ENCODE data around the gene FOXP2. TPM values are rescaled to one million over a fixed set of nuclear protein-coding genes. Genes with fewer than 3 reads are reported as not detected.

The FOXP2 gene
- total and polyA plus RNA-seq, 2 donors (not counting 3 experiments of a cell fraction or from before 2014, with no cell fraction given): 0.37 to 2.7 TPM

DNA sequence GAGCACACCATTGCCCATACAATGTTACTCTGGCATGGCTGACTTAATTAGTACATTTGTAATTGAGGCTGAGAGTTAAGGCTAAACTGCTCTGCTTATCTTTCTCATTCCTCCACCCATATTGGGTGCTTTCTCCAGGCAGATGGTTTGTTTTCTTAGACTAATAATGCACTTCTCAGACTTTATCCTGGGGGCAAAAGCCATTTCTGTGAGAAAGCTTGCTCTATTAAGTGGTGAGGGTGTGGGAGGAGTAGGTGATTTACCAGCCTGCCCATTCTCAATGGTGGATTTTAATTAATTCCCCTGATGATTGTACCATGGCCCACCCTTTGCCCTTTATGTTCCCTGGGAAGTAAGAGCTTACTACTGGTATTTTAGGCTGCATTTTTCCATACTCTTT lies 174.8 kb downstream of the FOXP2 start:
- DNase-seq (ENCODE audit: low read depth, low spot score) (no peak), FAIRE-seq (no peak)
- H3K36me3 ChIP-seq (ENCODE audit: control insufficient read depth in 2 of 2, extremely low read depth in 1 of 2, insufficient read depth in 2 of 2, low read length in 2 of 2): no peaks in the 10 kb centered on the region
- no peaks in the 10 kb centered on the region for H3K79me2 ChIP-seq (ENCODE audit: control insufficient read depth, insufficient read depth, low read length)
- POLR2A ChIA-PET: no interaction called here
- TF ChIP-seq POLR2A (IDR thresholded peaks at IDR 0.05; ENCODE audit: low read depth, low read length) (no peak), GATA2 (IDR thresholded peaks at IDR 0.05; ENCODE audit: insufficient read depth, insufficient read length, low read depth, low read length) (no peak), MYC (IDR thresholded peaks at IDR 0.05; ENCODE audit: low read depth, low read length) (no peak), FOS (IDR thresholded peaks at IDR 0.05; ENCODE audit: borderline replicate concordance, insufficient read depth, low read length) (no peak), JUN (IDR thresholded peaks at IDR 0.05; ENCODE audit: borderline replicate concordance, insufficient read depth, insufficient read length, low read depth) (no peak), EZH2 (IDR thresholded peaks at IDR 0.05; ENCODE audit: borderline replicate concordance, low read depth, low read length, severe bottlenecking) (no peak), POLR2AphosphoS5 (IDR thresholded peaks at IDR 0.05; ENCODE audit: insufficient read depth, low read depth, low read length) (no peak)
- TF ChIP-seq, protein P1, sequence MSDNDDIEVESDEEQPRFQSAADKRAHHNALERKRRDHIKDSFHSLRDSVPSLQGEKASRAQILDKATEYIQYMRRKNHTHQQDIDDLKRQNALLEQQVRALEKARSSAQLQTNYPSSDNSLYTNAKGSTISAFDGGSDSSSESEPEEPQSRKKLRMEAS (IDR thresholded peaks at IDR 0.05; ENCODE audit: insufficient read depth, insufficient read length): no peak
- TF ChIP-seq, protein P2, sequence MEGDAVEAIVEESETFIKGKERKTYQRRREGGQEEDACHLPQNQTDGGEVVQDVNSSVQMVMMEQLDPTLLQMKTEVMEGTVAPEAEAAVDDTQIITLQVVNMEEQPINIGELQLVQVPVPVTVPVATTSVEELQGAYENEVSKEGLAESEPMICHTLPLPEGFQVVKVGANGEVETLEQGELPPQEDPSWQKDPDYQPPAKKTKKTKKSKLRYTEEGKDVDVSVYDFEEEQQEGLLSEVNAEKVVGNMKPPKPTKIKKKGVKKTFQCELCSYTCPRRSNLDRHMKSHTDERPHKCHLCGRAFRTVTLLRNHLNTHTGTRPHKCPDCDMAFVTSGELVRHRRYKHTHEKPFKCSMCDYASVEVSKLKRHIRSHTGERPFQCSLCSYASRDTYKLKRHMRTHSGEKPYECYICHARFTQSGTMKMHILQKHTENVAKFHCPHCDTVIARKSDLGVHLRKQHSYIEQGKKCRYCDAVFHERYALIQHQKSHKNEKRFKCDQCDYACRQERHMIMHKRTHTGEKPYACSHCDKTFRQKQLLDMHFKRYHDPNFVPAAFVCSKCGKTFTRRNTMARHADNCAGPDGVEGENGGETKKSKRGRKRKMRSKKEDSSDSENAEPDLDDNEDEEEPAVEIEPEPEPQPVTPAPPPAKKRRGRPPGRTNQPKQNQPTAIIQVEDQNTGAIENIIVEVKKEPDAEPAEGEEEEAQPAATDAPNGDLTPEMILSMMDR (IDR thresholded peaks at IDR 0.05; ENCODE audit: extremely low read depth in 1 of 2, insufficient read depth in 1 of 2, low read depth in 1 of 2, low read length in 2 of 2): no peak
- no peak overlapping the region for H3K27ac ChIP-seq (ENCODE audit: insufficient read depth, low read depth, low read length)
- H3K4me2 ChIP-seq (ENCODE audit: insufficient read depth, low read length): no peak overlapping the region
- H3K9me3 ChIP-seq (replicated peaks; ENCODE audit: control insufficient read depth, insufficient read depth, low read length): no peaks in the 10 kb centered on the region
- H3K9ac ChIP-seq (replicated peaks; ENCODE audit: extremely low read depth, insufficient read depth, low read length): no peak overlapping the region
- no peaks in the 10 kb centered on the region for H3K27me3 ChIP-seq (ENCODE audit: control insufficient read depth in 2 of 2, insufficient read depth in 2 of 2, low read length in 2 of 2)
- intact Hi-C loops (cut with micrococcal nuclease) (no loop called here), dilution Hi-C loops (cut with MboI; ENCODE audit: extremely low pct_ligation_motif_present, low sequenced_read_pairs) (no loop called here)
- H3K9me1 ChIP-seq (replicated peaks; ENCODE audit: control insufficient read depth, extremely low read depth, insufficient read depth, low read length): no peaks in the 10 kb centered on the region
- H4K20me1 ChIP-seq (replicated peaks; ENCODE audit: control insufficient read depth, extremely low read depth, insufficient read depth, low read length): no peaks in the 10 kb centered on the region
- CTCF ChIA-PET: interaction anchor here (1.2 kb wide), 1 partner anchor 9 kb away, joined by 3 read pairs; no protein-coding TSS in a partner anchor
- H3K4me3 ChIP-seq (replicated peaks in 1 of 3; ENCODE audit: insufficient read depth in 1 of 3, low read depth in 1 of 3, low read length in 3 of 3): no peak overlapping the region
- no peaks in the 10 kb centered on the region for H3K4me1 ChIP-seq (ENCODE audit: control insufficient read depth, extremely low read depth, insufficient read depth, low read length)
- no peak overlapping the region for H2AFZ ChIP-seq (ENCODE audit: low read depth, low read length)
- no TSS peak for BruUV-seq (replicated peaks)

Data from endothelial cell of umbilical vein (primary cell).